ENCODE data around the gene CHST3. TPM values are rescaled to one million over a fixed set of nuclear protein-coding genes. Genes with fewer than 3 reads are reported as not detected.
A peak's percentile ranks its signal among the peaks of the same experiment; 100 is the strongest.

The CHST3 gene
- total RNA-seq, 1 experiment from 2014 or later = 6.1 TPM

- Mint-ChIP-seq H3K36me3 (ENCODE audit: insufficient read depth in 1 of 3, low read depth in 3 of 3) (0 out of 7 replicates have a peak, but pooled peaks cover 0 to 3% (median 0%) of the 10 kb centered on the region in 3 experiments), H3K9me3 (no peaks in the 10 kb centered on the region), H3K27me3 (ENCODE audit: low read depth) (no peaks in the 10 kb centered on the region), H3K4me3 (no peak overlapping the region), H3K4me1 (peaks cover 22 to 35% of the 10 kb centered on the region in 2 experiments), H3K27ac (no peak overlapping the region)
- Histone ChIP-seq H4K8ac (replicated peaks; ENCODE audit: insufficient read length, low read depth, low read length) (no peak overlapping the region), H3K14ac (ENCODE audit: insufficient read depth, low read length) (0 out of 2 replicates have a peak overlapping the region, but pooled peaks have one; percentile 33), H2AFZ (ENCODE audit: low read length) (no peak overlapping the region), H3K56ac (ENCODE audit: insufficient read length, low read depth, low read length) (no peak overlapping the region), H3K18ac (ENCODE audit: insufficient read length, low read depth, low read length) (no peak overlapping the region), H3K27ac (ENCODE audit: insufficient read length, low read depth, low read length) (no peak overlapping the region), H2BK15ac (ENCODE audit: low read depth, low read length) (no peak overlapping the region), H2BK20ac (ENCODE audit: low read depth, low read length, poor library complexity, severe bottlenecking) (no peak overlapping the region), H3K79me2 (ENCODE audit: insufficient read depth, low read length) (peaks cover 2% of the 10 kb centered on the region; the same call in 1 of the 2 replicates), H3K9me3 (ENCODE audit: control insufficient read depth, low read depth, low read length) (no peaks in the 10 kb centered on the region), H2BK120ac (ENCODE audit: low read depth, low read length, poor library complexity, severe bottlenecking) (no peak overlapping the region), H4K5ac (ENCODE audit: insufficient read length, low read depth, low read length) (no peak overlapping the region), H3T11ph (ENCODE audit: low read length) (no peak overlapping the region), H3K23me2 (ENCODE audit: insufficient read length, low read depth, low read length, poor library complexity, severe bottlenecking) (no peaks in the 10 kb centered on the region), H3K79me1 (ENCODE audit: insufficient read depth, low read depth, low read length, poor library complexity, severe bottlenecking) (no peaks in the 10 kb centered on the region), H2BK12ac (ENCODE audit: insufficient read length, low read depth, low read length) (no peak overlapping the region), H3K27me3 (ENCODE audit: insufficient read depth, low read length) (no peaks in the 10 kb centered on the region), H3K4ac (ENCODE audit: low read depth, low read length) (no peak overlapping the region), H2BK5ac (ENCODE audit: insufficient read length, low read length) (no peak overlapping the region), H2AK5ac (ENCODE audit: insufficient read length, low read length) (no peak overlapping the region), H3K4me2 (ENCODE audit: insufficient read depth, insufficient read length, low read length) (no peak overlapping the region), H3K9ac (ENCODE audit: extremely low read depth, insufficient read length, low read length) (no peak overlapping the region), H3K4me1 (ENCODE audit: insufficient read depth, low read length) (peaks cover 2% of the 10 kb centered on the region; the same call in 1 of the 2 replicates), H4K20me1 (ENCODE audit: control insufficient read depth, insufficient read depth, insufficient read length) (no peaks in the 10 kb centered on the region), H3K23ac (ENCODE audit: insufficient read length, low read depth, low read length) (no peak overlapping the region), H4K91ac (ENCODE audit: insufficient read length, low read depth, low read length) (no peak overlapping the region)
- TF ChIP-seq CTCF (conservative IDR thresholded peaks at IDR 0.05) = no peak
- WGBS (ENCODE audit: extremely low coverage, insufficient read length, low lambda C conversion rate) = no CpG with 5 or more reads among the region's 14 CpGs
- no peak for DNase-seq
Measured at GRCh38 chr10:71981015-71981875, 17.1 kb downstream of the CHST3 start.

Data from H9 (cell line).